ENCODE data around the gene ATP13A4.

DNA sequence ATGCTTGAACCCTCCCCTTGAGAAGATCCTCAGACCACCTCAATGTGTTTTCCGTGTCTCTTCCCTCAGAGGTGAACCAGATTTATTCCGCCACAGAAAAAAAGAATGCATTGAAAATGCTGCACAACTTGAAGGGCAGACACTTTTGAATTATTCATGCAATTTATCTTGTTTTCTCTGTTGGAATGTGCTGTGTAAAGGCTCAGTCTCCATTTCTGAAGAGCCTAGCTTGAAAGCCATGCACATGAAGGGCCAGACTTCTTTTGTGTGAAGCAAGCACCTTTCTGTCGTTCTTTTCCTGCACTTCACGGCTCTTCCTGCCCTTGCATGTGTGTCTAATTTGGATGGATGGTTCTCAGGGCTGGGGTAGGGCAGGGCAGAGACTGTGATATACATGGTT, 97.2 kb downstream of the ATP13A4 start:
- TF ChIP-seq, protein P1, sequence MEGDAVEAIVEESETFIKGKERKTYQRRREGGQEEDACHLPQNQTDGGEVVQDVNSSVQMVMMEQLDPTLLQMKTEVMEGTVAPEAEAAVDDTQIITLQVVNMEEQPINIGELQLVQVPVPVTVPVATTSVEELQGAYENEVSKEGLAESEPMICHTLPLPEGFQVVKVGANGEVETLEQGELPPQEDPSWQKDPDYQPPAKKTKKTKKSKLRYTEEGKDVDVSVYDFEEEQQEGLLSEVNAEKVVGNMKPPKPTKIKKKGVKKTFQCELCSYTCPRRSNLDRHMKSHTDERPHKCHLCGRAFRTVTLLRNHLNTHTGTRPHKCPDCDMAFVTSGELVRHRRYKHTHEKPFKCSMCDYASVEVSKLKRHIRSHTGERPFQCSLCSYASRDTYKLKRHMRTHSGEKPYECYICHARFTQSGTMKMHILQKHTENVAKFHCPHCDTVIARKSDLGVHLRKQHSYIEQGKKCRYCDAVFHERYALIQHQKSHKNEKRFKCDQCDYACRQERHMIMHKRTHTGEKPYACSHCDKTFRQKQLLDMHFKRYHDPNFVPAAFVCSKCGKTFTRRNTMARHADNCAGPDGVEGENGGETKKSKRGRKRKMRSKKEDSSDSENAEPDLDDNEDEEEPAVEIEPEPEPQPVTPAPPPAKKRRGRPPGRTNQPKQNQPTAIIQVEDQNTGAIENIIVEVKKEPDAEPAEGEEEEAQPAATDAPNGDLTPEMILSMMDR (IDR thresholded peaks at IDR 0.05; ENCODE audit: low read depth, low read length) = no peak
- TF ChIP-seq EZH2phosphoT487 (IDR thresholded peaks at IDR 0.05; ENCODE audit: low read depth) = no peak

Measured in OCI-LY3 (cell line).